Endometrial microvascular endothelial cells (primary cell): ENCODE measurements around the gene SLC16A8. TPM values are rescaled to one million over a fixed set of nuclear protein-coding genes. Genes with fewer than 3 reads are reported as not detected.
"Not testable (repeated sequence)": the region's sequence is repeated elsewhere in the genome, so short reads cannot be mapped to it uniquely, and the experiment has no call there.

Source experiments
- in situ Hi-C: cut with HindIII; loops from 2 replicates; pipeline ENCODE4 v1.10.0; 2017; ENCODE audit warnings: low sequenced_read_pairs, low pct_unique_long_range_greater_than_20kb; ENCODE audit errors: inconsistent ontology term
- total RNA-seq: library from RNA; depleted of rRNA; stranded (reverse); fragments of >200 nt; gene quantifications from one replicate; pipeline ENCODE4 v1.2.3, GENCODE V29; 2015; ENCODE audit errors: inconsistent ontology term

SLC16A8 gene
- total RNA-seq, 1 donor from 2014 or later = not detected

GRCh38 chr22:38056969-38057891 lies 26.8 kb downstream of the SLC16A8 start, which contains the start of gene PICK1:
Gene PICK1, plus strand, starts transcription at chr22:38057404. Its CDS starts 406 bp downstream, at chr22:38057810.
- in situ Hi-C loops = no loop called here

GRCh38 chr22:38051900-38052862 lies 31.8 kb downstream of the SLC16A8 start:
- in situ Hi-C loops = no loop called here

GRCh38 chr22:38051261-38051660 lies 32.7 kb downstream of the SLC16A8 start:
- in situ Hi-C loops = no loop called here

- in situ Hi-C loops = no loop called here
These were observed 33.3 kb downstream of the SLC16A8 start for GRCh38 chr22:38050720-38051119.

DNA sequence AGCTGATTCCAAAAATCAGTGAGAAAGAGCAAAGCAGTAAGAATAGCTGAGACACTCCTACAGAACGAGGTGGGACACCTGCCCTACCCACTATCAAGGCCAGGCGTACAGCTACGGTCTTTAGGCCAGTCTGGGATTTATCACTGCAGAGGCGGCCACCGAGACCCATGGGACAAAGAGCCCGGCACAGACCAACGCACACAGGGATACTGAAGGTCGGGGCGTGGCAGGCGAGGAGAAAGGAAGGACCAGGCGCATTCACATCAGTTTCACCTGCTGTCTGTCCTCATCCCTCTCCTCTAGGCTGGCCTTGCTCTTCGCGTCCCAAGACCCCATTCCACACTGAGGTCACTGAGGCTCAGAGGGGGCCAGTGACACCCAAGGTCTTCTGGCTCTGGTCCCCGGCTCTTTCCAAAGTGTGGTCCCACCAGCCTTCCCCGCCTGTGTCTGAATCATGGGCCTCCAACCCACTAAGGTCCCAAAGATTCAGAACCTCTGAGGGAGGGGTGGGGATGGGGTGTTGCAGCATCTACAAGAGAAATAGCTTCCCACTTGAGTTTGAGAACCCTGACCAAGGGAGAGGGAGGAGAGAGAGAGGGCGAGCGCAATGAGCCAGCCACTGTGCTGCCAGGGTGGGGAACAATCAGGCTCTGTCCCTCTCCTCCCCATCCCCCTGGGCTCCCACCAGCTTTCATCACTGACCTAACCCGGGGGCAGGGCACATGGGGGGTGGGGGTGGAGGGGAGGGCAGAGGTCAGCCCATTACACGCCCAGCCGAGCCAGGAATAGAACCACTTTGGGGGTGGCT lies 34.0 kb downstream of the SLC16A8 start:
- in situ Hi-C loops = no loop called here

DNA sequence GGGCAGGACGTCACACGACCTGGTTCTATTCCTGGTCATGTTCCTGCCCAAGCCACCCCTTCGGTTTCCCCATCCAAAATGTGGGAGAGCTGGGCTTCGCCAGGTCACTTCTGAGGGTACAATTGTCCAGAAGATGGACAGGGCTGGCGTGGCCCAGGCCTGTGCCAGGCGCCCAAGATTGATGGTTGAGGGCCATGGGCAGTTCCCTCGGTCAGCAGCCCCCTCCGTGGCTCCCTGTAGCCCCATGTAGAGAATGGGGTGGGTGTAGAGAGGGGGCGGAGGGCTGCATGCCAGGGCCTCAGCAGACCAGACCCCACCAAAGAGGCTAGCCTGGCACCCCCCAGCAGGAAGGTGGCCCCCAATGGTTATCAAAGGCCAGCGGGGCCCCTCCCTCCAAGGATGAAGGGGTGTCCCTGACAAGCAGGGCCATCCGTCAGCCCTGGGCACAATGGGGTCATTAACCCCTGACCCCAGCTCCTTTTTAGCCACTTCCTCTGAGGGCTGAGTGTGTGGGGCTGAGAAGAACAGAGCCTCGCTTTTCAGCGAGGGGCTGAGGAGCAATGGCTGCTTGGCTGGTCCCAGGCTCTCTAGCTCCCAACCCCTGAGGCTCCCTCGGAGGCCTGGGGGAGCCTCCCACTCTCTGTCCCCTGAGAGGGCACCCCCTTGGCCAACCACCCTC lies 37.8 kb downstream of the SLC16A8 start:
- in situ Hi-C loops = no loop called here

GRCh38 chr22:38043151-38044039 lies 40.6 kb downstream of the SLC16A8 start:
- in situ Hi-C loops = no loop called here

GRCh38 chr22:38042488-38042790 lies 41.5 kb downstream of the SLC16A8 start:
- in situ Hi-C loops = no loop called here

- in situ Hi-C loops = no loop called here
These were observed 42.1 kb downstream of the SLC16A8 start for GRCh38 chr22:38041760-38042487.

GRCh38 chr22:38040953-38041759 lies 42.8 kb downstream of the SLC16A8 start:
- in situ Hi-C loops = no loop called here

GRCh38 chr22:38038890-38039812 lies 44.8 kb downstream of the SLC16A8 start:
- in situ Hi-C loops = no loop called here

DNA sequence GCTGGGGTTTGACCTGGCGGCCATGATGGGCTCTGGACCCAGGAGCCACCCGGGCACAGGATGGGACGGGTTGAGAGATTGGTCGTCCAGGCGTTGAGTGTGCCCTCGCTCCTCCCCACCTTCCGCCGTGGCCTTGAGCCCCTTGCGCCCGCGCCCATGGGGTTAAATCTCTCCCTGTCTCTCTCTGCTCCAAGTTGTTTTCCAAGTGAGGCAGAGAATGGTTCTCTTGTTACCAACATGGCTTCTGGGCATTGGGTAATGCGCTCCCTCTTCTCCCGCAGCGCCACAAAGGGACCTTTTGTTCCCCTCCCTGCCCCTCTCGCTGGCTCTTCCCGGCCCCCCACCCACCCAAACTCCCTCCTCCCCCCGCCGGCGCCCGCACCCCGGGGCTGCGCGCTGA lies 45.6 kb downstream of the SLC16A8 start:
- in situ Hi-C loops = no loop called here

DNA sequence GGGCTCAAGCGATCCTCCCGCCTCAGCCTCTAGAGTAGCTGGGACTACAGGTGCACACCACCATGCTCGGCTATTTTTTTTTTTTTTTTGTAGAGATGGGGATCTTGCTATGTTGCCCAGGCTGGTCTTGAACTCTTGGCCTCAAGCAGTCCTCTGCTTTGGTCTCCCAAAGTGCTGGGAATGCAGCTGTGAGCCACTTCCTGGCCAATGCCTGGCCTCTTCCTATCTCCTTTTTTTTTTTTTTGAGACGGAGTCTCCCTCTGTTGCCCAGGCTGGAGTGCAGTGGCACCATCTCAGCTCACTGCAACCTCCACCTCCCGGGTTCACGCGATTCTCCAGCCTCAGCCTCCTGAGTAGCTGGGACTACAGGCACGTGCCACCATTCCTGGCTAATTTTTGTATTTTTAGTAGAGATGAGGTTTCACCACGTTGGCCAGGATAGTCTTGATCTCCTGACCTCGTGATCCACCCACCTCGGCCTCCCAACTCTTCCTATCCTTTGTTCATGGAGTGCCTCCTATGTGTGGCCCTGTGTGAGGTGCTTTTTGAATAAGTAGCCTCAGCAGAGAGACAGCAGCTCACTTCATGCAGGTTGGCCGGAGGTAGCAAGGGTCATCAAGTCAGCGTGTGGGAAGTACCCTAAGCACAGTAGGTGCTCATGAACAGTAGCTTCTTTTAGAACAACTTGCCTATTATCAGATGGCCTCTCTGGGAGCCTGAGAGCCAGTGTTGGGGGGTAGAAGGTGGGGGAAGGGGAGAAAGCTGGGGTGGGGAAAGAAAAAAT lies 46.4 kb downstream of the SLC16A8 start:
- in situ Hi-C loops = not testable (repeated sequence)

DNA sequence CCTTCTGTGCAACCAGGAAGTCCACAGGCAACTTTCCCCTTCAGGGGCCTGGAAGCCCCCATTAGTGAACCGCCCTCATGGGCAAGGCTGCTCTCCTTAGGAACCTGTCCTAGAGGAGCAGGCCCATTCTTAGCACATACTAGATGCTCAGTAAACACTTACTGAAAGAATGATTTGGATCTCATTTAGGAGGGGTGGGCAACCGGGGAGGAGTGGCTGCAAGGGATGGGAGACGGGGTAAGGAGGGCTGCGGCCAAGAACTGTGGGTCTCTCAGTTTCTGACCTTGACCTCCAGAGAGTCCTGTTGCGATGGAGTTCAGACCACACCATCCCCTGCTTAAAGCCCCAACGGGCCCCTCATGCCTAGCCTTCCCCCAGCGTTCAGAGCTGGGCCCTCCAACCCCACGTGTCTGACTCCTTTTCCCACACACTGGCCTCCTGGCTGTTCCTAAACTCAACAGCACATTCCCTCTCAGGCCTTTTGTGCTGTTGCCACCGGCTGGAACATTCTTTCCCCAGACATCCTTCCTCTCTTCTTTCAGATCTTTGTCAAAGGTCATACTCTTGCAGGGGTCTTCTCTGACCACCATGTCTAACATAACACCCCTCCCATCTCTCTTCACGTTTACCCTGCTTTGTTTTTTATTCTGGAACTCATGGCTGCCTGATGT lies 47.5 kb downstream of the SLC16A8 start:
- in situ Hi-C loops = no loop called here
